PFSK-1 (cell line): Measurements from ENCODE around the gene LECT2.

ENCODE experiments used
- FOXP2 ChIP-seq: optimal IDR thresholded peaks from 2 replicates; pipeline ENCODE3; 2011; ENCODE audit warnings: borderline replicate concordance, control low read depth, inconsistent platforms; ENCODE audit not compliant: insufficient read depth; ENCODE audit errors: extremely low read length, extremely low read depth
- POLR2AphosphoS5 ChIP-seq: IDR thresholded peaks from 2 replicates; pipeline ENCODE4 v1.6.1; 2012; ENCODE audit warnings: low read depth, mild to moderate bottlenecking, control low read depth, low read length, moderate library complexity
- REST ChIP-seq, 2 experiments: IDR thresholded peaks; 2 replicates each; pipeline versions ENCODE4 v1.6.1 to v1.8.0; 2011 to 2012; ENCODE audit warnings: low read depth in 2 of 2, low read length in 2 of 2, control low read depth in 1 of 2, inconsistent platforms in 1 of 2, mild to moderate bottlenecking in 1 of 2, moderate library complexity in 1 of 2; ENCODE audit not compliant: insufficient read depth in 1 of 2

- TF ChIP-seq REST (IDR thresholded peaks at IDR 0.05; ENCODE audit: insufficient read depth in 1 of 2, low read depth in 2 of 2, low read length in 2 of 2) (no peak), POLR2AphosphoS5 (no peak), FOXP2 (no peak)
Measured at GRCh38 chr5:135997673-135998335, 43.0 kb upstream of the LECT2 start.
